Type B pancreatic cell (in vitro differentiated cells): ENCODE results near the gene C2CD2L. TPM values are rescaled to one million over a fixed set of nuclear protein-coding genes. Genes with fewer than 3 reads are reported as not detected.

Source experiments
- DNase-seq: peaks from one replicate; pipeline ENCODE4 v3.0.0; 2021; ENCODE audit warnings: mixed read lengths; ENCODE audit not compliant: unreplicated experiment; ENCODE audit errors: extremely low spot score
- H3K27ac Mint-ChIP-seq: 2 replicates; pipeline ENCODE4 v1.8.0; 2021; ENCODE audit warnings: mild to moderate bottlenecking, mixed read lengths
- H3K27me3 Mint-ChIP-seq: 2 replicates; pipeline ENCODE4 v1.8.0; 2021; ENCODE audit warnings: mixed read lengths
- H3K36me3 Mint-ChIP-seq: 2 replicates; pipeline ENCODE4 v1.8.0; 2021; ENCODE audit warnings: mixed read lengths
- H3K4me1 Mint-ChIP-seq: one replicate; pipeline ENCODE4 v1.8.0; 2021; ENCODE audit warnings: mixed read lengths; ENCODE audit not compliant: unreplicated experiment
- H3K4me3 Mint-ChIP-seq: 2 replicates; pipeline ENCODE4 v1.8.0; 2021; ENCODE audit warnings: mild to moderate bottlenecking, mixed read lengths
- H3K9me3 Mint-ChIP-seq: 2 replicates; pipeline ENCODE4 v1.8.0; 2021; ENCODE audit warnings: mixed read lengths
- total RNA-seq: library from RNA; stranded (reverse); gene quantifications from 2 replicates; pipeline ENCODE4 v1.2.1, GENCODE V29; 2021; ENCODE audit warnings: low replicate concordance
- TF ChIP-seq, protein P1 (sequence below): fragments of 200-600 bp; sonication (generic); conservative IDR thresholded peaks from 2 replicates; pipeline ENCODE4 v1.5.0; 2021; ENCODE audit warnings: antibody characterized with exemption, mild to moderate bottlenecking

The C2CD2L gene
- total RNA-seq, 1 donor from 2014 or later, result 10.7 TPM

DNA sequence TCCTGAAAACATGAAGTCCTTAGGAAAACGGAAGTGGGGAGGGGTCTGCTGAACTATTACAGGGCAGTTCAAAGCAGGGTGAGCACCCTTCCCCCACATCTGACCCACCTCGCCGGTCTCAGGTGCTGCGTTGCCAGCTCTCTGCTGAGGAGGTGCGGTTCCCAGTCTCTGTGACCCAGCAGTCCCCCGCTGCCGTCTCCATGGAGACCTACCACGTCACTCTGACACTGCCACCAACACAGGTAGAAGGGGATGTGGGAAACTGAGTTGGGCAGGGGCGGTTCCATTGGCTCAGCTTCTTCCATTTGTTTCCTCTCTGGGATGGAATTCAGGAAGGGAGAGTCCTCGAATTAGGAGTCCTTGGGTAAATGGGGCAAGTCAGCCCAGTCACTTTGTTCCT, 3.3 kb downstream of the C2CD2L start:
- Mint-ChIP-seq H3K36me3 (peaks cover 8% of the 10 kb centered on the region), H3K9me3 (no peaks in the 10 kb centered on the region), H3K4me3 (no peak overlapping the region), H3K27me3 (no peaks in the 10 kb centered on the region), H3K4me1 (peaks cover 22% of the 10 kb centered on the region), H3K27ac (no peak overlapping the region)
- TF ChIP-seq, protein P1, sequence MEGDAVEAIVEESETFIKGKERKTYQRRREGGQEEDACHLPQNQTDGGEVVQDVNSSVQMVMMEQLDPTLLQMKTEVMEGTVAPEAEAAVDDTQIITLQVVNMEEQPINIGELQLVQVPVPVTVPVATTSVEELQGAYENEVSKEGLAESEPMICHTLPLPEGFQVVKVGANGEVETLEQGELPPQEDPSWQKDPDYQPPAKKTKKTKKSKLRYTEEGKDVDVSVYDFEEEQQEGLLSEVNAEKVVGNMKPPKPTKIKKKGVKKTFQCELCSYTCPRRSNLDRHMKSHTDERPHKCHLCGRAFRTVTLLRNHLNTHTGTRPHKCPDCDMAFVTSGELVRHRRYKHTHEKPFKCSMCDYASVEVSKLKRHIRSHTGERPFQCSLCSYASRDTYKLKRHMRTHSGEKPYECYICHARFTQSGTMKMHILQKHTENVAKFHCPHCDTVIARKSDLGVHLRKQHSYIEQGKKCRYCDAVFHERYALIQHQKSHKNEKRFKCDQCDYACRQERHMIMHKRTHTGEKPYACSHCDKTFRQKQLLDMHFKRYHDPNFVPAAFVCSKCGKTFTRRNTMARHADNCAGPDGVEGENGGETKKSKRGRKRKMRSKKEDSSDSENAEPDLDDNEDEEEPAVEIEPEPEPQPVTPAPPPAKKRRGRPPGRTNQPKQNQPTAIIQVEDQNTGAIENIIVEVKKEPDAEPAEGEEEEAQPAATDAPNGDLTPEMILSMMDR, result no peak
- DNase-seq, result no peak

DNA sequence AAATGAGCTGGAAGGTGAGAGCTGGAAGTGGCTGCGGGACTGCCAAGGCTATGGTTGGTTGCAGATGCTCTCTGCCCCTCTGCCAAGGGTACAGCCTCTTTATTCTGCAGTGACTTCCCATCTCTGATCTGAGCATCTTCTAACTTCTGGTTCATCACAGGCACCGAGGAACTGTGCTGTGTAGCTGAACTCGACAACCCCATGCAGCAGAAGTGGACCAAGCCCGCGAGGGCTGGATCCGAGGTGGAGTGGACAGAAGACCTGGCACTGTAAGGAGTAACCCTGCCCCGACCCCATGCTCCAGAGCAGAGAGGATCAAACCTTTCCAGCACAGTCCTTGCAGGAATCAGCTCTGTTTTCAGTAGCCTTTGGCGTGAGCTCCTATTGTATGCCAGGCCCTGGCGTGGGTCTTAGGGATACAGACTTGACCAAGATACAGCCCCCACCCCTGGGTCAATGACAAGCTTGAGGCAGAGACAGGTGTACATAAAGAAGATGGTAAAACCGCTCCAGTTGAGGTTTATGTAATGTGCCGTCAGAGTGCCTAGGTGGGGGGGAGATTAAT, 4.3 kb downstream of the C2CD2L start:
- TF ChIP-seq, protein P1, result no peak
- H3K36me3 Mint-ChIP-seq, result peaks cover 10% of the 10 kb centered on the region

DNA sequence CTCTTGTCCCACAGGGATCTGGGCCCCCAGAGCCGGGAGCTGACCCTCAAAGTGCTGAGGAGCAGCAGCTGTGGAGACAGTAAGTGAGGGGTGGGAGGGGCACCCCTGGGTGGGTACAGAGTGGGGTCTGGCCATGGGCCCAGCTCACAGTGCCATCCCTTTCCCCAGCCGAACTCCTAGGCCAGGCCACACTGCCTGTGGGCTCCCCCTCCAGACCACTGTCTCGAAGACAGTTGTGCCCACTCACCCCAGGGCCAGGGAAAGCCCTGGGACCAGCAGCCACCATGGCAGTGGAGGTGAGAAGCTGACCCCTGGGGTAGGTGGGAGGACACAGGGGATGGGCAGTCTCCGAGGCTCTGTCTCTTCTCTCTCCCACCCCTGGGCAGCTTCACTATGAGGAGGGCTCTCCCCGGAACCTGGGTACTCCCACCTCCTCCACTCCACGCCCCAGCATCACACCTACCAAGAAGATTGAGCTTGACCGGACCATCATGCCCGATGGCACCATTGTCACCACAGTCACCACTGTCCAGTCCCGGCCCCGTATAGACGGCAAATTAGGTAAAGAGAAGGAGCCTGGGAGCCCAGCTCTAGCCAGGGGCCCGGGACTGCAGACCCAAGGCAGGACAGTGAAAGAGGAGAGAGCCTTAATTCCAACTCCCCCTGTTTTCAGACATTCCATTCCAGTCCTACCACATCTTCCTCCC, 5.3 kb downstream of the C2CD2L start:
- no peak for DNase-seq
- H3K9me3 Mint-ChIP-seq, result no peaks in the 10 kb centered on the region
- TF ChIP-seq, protein P1, result no peak
- H3K36me3 Mint-ChIP-seq, result peaks cover 10% of the 10 kb centered on the region
- peaks cover 10% of the 10 kb centered on the region for H3K4me1 Mint-ChIP-seq
- H3K27ac Mint-ChIP-seq, result no peak overlapping the region
- H3K4me3 Mint-ChIP-seq, result no peak overlapping the region
- no peaks in the 10 kb centered on the region for H3K27me3 Mint-ChIP-seq

More for the DNA sequence above, 4.3 kb downstream of the C2CD2L start:
- Mint-ChIP-seq H3K4me3 (no peak overlapping the region), H3K9me3 (no peaks in the 10 kb centered on the region), H3K27ac (no peak overlapping the region), H3K4me1 (peaks cover 15% of the 10 kb centered on the region), H3K27me3 (no peaks in the 10 kb centered on the region)
- DNase-seq, result no peak

DNA sequence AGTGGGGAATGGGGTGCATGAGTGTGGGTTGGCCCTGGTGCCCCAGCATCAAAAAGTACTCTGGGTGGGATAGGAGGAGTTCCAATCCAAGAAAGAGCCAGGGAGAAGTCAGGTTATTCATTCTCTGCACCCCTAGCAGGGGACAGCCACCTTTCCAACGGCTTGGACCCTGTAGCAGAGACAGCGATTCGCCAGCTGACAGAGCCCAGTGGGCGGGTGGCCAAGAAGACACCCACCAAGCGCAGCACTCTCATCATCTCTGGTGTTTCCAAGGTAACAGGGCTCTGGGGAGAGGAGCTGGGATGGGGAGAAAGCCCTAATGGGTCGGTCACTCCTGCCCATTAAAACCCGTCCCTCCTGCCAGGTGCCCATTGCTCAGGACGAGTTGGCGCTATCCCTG, 6.6 kb downstream of the C2CD2L start:
- Mint-ChIP-seq H3K27ac (no peak overlapping the region), H3K4me1 (peaks cover 3% of the 10 kb centered on the region), H3K4me3 (no peak overlapping the region), H3K36me3 (peaks cover 10% of the 10 kb centered on the region), H3K9me3 (no peaks in the 10 kb centered on the region), H3K27me3 (no peaks in the 10 kb centered on the region)
- TF ChIP-seq, protein P1, result no peak
- no peak for DNase-seq

DNA sequence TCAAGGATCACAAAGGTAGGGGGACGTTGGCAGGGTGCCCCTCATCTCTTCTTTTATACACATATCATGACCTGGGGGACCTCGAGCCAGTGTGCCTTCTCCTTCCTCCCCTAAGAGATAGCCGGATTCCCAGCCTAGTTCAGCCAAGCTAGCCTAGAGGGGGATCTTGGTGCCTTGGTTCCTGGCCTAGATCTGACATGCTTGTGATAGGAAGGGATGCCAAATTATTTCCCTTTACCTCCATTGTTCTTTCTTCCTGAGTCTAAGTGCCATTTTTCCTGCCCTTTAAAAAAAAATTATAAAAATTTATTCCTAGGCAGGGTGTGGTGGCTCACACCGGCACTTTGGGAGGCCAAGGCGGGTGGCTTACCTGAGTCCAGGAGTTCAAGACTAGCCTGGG, 7.2 kb downstream of the C2CD2L start:
- H3K27me3 Mint-ChIP-seq, result no peaks in the 10 kb centered on the region
- peaks cover 10% of the 10 kb centered on the region for H3K36me3 Mint-ChIP-seq
- TF ChIP-seq, protein P1, result no peak
- no peak overlapping the region for H3K27ac Mint-ChIP-seq
- no peaks in the 10 kb centered on the region for H3K4me1 Mint-ChIP-seq
- no peak for DNase-seq
- no peaks in the 10 kb centered on the region for H3K9me3 Mint-ChIP-seq
- no peak overlapping the region for H3K4me3 Mint-ChIP-seq
